Muscle of leg (tissue), 11 donors: ENCODE data around the gene TNFRSF9. TPM values are rescaled to one million over a fixed set of nuclear protein-coding genes. Genes with fewer than 3 reads are reported as not detected.
A peak's percentile ranks its signal among the peaks of the same experiment; 100 is the strongest.
"Not testable (repeated sequence)": the region's sequence is repeated elsewhere in the genome, so short reads cannot be mapped to it uniquely, and the experiment has no call there.

ENCODE experiments used
- DNase-seq: peaks from one replicate; pipeline ENCODE4 v3.0.0; 2013
- H3K27ac ChIP-seq: one replicate; pipeline ENCODE4 v1.5.1; 2013; ENCODE audit warnings: mild to moderate bottlenecking, low read length, control low read depth
- H3K27me3 ChIP-seq: one replicate; pipeline ENCODE4 v1.6.1; 2013; ENCODE audit warnings: low read length; ENCODE audit not compliant: control insufficient read depth, insufficient read depth
- H3K36me3 ChIP-seq: one replicate; pipeline ENCODE4 v1.6.1; 2013; ENCODE audit warnings: low read length; ENCODE audit not compliant: control insufficient read depth, insufficient read depth
- H3K4me1 ChIP-seq: one replicate; pipeline ENCODE4 v1.6.1; 2013; ENCODE audit warnings: low read length; ENCODE audit not compliant: control insufficient read depth, insufficient read depth
- H3K4me3 ChIP-seq: one replicate; pipeline ENCODE4 v1.5.1; 2013; ENCODE audit warnings: low read length, control low read depth
- H3K9me3 ChIP-seq: replicated peaks from 2 replicates; pipeline ENCODE4 v1.6.1; 2013; ENCODE audit warnings: low read depth, low read length; ENCODE audit not compliant: control insufficient read depth
- WGBS: methylation state at CpG from one replicate; pipeline ENCODE4 v1.1.5; 2013; ENCODE audit warnings: missing lambda C conversion rate; ENCODE audit not compliant: insufficient coverage; 5-methylcytosine and 5-hydroxymethylcytosine counted together
- polyA plus RNA-seq, 8 donors: library from polyadenylated mRNA; unstranded; fragments of 120-200 nt; gene quantifications; one replicate each; pipeline versions ENCODE4 v1.2.1 to v1.2.3, GENCODE V29; 2013; ENCODE audit warnings: inconsistent platforms in 1 of 8, low replicate concordance in 1 of 8; ENCODE audit not compliant: insufficient read length in 8 of 8, insufficient read depth in 1 of 8
- total RNA-seq: library from RNA; stranded (reverse); fragments of 120-200 nt; gene quantifications from one replicate; pipeline ENCODE4 v1.2.4, GENCODE V29; 2013

The TNFRSF9 gene
- total and polyA plus RNA-seq, 9 donors: 0.04 to 0.19 (median 0.08) TPM; not detected in 1

DNA sequence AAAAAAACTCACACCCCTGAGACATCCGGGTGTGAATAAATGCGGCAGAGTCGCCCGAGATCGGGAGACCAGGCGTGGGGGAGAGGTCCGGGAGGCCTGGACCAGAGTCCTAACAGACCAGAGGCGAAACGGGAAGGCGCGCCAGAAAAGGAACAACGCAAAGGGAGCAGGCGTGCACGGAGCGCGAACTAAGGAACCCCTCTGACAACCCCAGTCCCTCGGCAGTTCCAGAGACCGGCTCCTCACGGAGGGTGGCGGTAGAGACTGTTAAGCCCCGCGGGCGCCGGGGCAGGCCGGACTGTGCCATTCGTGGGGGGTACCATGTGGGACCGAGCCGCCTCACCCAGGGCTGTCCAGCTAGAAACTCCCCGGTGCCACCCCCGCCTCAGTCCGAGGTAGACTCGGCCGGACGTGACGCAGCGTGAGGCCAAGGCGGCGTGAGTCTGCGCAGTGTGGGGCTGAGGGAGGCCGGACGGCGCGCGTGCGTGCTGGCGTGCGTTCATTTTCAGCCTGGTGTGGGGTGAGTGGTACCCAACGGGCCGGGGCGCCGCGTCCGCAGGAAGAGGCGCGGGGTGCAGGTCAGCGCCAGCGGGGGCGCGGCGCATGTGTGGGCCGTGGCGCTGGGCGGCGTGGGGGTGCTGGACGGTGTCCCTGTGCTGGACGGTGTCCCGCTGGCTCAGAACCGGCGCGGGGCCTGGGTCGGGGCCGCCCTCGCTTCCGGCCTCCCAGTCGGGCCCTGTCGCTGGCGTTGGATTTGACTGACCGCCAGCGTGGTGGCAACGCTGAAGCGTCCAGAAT lies 20.8 kb upstream of the TNFRSF9 start, which contains the start of gene PARK7:
Gene PARK7, plus strand, starts transcription at position 496 of the 798 bp plus-strand sequence. CDS start 1,075 bp downstream, outside the sequence.
- H3K4me1 ChIP-seq: peaks cover 6% of the 10 kb centered on the region
- H3K36me3 ChIP-seq: peaks cover 33% of the 10 kb centered on the region
- no peaks in the 10 kb centered on the region for H3K9me3 ChIP-seq
- H3K27ac ChIP-seq: peak within 1 kb of the TSS; percentile 86
- peak within 1 kb of the TSS; percentile 74 for H3K4me3 ChIP-seq
- WGBS: under 1% methylated on average over 80 of the region's 81 CpGs
- DNase-seq: peak; percentile 100
- no peaks in the 10 kb centered on the region for H3K27me3 ChIP-seq

DNA sequence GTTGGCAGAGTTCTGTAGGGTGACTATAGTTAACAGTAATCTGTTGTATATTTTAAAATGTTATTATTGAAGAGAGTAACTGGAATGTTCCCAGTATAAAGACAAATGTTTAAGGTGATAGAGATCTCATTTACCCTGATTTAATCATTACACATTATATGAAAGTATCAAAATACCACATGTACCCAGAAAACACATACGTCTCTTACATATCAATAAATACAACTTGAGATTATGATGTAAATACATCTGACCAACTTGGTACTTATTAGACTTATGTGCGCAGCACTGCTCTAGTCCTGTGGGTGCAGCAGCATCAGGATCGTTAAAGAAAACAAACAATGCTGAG lies 20.2 kb upstream of the TNFRSF9 start:
- Histone ChIP-seq H3K27me3 (no peaks in the 10 kb centered on the region), H3K9me3 (no peaks in the 10 kb centered on the region), H3K27ac (peak overlapping the region; percentile 86), H3K36me3 (peaks cover 27% of the 10 kb centered on the region), H3K4me3 (peak overlapping the region; percentile 74), H3K4me1 (peaks cover 6% of the 10 kb centered on the region)
- 0% methylated on average over 1 of the region's 3 CpGs for WGBS
- no peak for DNase-seq

DNA sequence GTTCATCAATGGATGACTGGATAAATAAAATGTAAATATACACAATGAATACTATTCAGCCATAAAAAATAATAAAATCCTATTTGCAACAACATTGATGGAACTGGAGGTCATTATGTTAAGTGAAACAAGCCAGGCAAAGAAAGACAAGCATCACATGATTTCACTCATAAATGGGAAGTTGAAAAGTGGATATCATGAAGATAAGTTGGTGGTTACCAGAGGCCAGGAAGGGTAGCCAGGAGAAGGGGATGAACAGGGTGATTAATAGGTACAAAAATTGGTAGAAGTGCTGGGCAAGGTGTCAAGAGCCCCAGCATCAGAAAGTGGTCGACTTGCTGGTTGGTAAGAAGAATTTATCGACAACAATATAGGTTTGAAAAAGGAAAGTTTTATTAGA lies 19.5 kb upstream of the TNFRSF9 start:
- Histone ChIP-seq H3K9me3 (no peaks in the 10 kb centered on the region), H3K27me3 (no peaks in the 10 kb centered on the region), H3K36me3 (peaks cover 21% of the 10 kb centered on the region), H3K4me1 (peaks cover 6% of the 10 kb centered on the region), H3K4me3 (no peak overlapping the region), H3K27ac (no peak overlapping the region)
- WGBS: 100% methylated on average over 2 of the region's 2 CpGs
- DNase-seq: no peak

DNA sequence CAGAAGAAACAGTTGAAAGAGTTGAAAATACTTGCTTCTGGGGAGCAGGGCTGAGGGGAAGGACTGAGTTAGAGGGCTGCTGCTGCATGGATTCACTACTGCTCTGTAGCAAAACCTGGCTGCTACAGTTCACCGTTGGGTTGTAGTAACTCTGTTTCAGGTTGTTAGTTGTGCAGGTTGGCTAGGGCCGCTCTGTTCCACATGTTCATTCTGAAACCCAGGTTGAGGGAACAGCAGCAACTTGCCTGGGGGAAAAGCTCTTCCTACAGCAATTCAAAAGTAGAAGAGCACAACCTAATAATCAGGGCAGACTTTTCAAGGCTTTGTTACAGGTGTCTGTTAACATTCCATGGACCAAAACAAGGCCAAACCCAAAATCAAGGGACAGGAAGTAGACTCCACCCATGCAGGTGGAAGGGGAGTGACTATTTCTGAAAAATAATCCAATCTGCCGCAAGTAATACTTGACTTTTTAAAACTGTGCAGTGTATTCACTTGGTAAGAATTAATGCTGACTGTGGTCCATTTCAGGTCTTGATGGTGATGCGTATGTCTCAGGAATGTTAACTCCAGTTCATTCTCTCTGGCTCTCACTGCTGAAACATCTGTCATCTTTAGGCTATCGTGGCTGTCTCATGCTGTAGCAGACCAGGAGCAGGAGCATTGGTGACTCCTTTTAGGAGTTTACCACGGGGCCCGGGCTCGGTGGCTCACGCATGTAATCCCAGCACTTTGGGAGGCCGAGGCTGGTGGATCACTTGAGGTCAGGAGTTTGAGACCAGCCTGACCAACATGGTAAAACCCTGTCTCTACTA lies 15.8 kb upstream of the TNFRSF9 start:
- Histone ChIP-seq H3K27me3 (no peaks in the 10 kb centered on the region), H3K4me1 (peaks cover 10% of the 10 kb centered on the region), H3K9me3 (no peaks in the 10 kb centered on the region), H3K27ac (no peak overlapping the region), H3K4me3 (no peak overlapping the region), H3K36me3 (no peaks in the 10 kb centered on the region)
- no peak for DNase-seq
- 84% methylated on average over 8 of the region's 10 CpGs for WGBS

DNA sequence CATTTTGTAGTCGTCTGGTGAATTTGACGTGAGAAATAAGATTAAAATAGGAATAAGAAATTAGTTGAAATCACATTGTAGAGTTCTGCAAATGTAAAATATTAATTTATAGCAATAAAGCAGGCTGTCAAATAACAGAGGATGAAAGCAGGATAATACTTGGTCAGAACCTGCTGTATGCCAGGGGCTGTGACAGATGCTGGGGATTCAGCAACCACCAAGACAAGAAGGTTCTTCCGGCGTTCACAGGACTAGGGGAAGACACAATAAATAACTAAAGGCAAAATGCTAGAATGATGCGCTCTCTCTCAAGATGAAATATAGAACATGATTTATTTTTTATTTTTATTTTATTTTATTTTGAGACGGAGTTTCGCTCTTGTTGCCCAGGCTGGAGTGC lies 14.0 kb upstream of the TNFRSF9 start:
- DNase-seq: no peak

DNA sequence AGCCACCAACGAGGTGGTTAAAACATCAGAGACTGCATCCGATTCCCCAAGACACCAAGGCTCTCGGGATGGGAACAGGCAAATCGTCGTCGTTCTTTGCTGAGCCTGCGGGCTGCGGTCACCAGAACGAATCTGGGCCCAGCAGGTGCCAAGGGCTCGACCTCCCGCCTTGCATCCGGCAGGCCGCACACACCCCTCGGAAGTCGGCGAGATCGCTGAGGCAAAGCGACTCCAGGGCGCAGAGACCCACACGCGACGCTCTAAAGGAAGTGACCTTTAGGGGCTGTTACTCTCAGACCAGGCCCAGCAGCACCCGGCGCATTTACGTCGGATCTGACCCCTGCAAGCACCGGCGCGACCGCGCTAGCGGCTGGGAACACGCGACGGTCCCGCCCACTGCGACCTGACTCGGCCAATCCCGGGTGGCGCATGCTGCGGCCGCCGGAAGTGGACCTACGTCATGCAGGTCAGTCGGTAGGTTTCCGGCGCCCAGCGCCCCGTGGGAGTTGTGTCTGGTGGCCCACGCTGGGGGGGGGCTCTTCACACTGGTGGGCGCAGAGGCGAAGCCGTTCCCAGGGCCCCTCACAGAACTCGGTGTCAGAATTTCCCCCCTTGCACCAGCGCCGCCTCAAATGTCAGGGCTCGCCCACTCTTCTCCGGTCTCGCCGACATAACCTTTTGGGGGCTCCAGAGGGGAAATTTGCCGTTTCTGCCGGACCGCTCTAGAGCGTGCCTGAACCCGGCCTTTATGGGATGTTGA lies 13.4 kb upstream of the TNFRSF9 start:
- Histone ChIP-seq H3K36me3 (no peaks in the 10 kb centered on the region), H3K9me3 (no peaks in the 10 kb centered on the region), H3K27ac (peak overlapping the region; percentile 91), H3K27me3 (no peaks in the 10 kb centered on the region), H3K4me3 (peak overlapping the region; percentile 71), H3K4me1 (peaks cover 4% of the 10 kb centered on the region)
- peak; percentile 97 for DNase-seq
- WGBS: under 1% methylated on average over 60 of the region's 65 CpGs

More for the DNA sequence above, 14.0 kb upstream of the TNFRSF9 start:
- H3K4me3 ChIP-seq: peak overlapping the region; percentile 71
- WGBS: 100% methylated on average over 1 of the region's 7 CpGs
- H3K4me1 ChIP-seq: peaks cover 4% of the 10 kb centered on the region
- H3K27ac ChIP-seq: peak overlapping the region; percentile 91
- H3K36me3 ChIP-seq: no peaks in the 10 kb centered on the region
- no peaks in the 10 kb centered on the region for H3K27me3 ChIP-seq
- no peaks in the 10 kb centered on the region for H3K9me3 ChIP-seq

DNA sequence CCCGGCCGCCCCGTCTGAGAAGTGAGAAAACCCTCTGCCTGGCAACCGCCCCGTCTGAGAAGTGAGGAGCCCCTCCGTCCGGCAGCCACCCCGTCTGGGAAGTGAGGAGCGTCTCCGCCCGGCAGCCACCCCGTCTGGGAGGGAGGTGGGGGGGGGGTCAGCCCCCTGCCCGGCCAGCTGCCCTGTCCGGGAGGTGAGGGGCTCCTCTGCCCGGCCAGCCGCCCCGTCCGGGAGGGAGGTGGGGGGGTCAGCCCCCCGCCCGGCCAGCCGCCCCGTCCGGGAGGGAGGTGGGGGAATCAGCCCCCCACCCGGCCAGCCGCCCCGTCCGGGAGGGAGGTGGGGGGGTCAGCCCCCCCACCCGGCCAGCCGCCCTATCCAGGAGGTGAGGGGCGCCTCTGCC lies 12.2 kb upstream of the TNFRSF9 start:
- not testable (repeated sequence) for H3K4me3 ChIP-seq, H3K27me3 ChIP-seq, H3K9me3 ChIP-seq, H3K36me3 ChIP-seq, H3K4me1 ChIP-seq, DNase-seq, H3K27ac ChIP-seq
- no CpG with 5 or more reads among the region's 30 CpGs for WGBS

DNA sequence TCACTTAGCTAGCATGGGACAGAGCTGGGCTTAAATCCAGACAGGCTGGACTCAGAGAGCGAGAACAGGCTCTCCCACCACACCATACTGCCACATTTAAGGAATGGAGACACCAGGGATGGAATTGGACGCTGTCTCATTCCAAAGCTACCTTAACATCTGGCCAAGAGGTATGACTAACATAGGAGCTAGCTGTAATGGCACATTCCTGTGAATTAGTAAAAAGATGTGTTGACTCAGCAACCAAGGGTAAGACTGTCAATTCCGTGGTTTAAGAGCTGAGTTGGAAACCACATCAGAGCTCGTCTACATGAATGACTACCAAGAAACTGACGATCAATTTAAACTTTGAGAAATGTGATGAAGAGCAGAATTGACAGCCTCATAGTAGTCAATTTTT lies 8.3 kb upstream of the TNFRSF9 start:
- Histone ChIP-seq H3K27ac (no peak overlapping the region), H3K4me3 (no peak overlapping the region), H3K27me3 (peaks cover 2% of the 10 kb centered on the region), H3K36me3 (no peaks in the 10 kb centered on the region), H3K4me1 (peaks cover 4% of the 10 kb centered on the region), H3K9me3 (no peaks in the 10 kb centered on the region)
- 86% methylated on average over 1 of the region's 5 CpGs for WGBS
- DNase-seq: no peak

DNA sequence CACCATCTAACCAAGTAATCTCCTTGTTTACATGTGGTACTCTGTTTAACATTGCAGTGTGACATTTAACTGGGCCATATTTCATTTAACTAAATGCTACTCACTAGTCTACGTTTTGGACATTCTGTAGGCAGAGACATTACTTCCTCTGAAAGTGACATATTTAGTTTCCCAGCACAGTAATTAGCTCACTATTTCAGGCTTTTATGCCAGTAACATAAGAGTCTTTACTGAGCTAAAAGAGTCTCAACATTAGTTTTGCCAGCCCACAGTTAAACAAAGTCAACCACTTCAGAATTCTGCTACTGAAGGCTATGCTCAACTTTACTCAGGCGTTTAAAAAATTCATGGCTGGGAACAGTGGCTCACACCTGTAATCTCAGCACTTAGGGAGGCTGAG lies 2.6 kb upstream of the TNFRSF9 start:
- Histone ChIP-seq H3K36me3 (no peaks in the 10 kb centered on the region), H3K4me3 (no peak overlapping the region), H3K9me3 (no peaks in the 10 kb centered on the region), H3K27me3 (peaks cover 28% of the 10 kb centered on the region), H3K27ac (no peak overlapping the region), H3K4me1 (peaks cover 3% of the 10 kb centered on the region)
- DNase-seq: no peak
- WGBS: 60% methylated on average over 1 of the region's 2 CpGs
